ENCODE measurements around the gene FICD.

The FICD gene

DNA sequence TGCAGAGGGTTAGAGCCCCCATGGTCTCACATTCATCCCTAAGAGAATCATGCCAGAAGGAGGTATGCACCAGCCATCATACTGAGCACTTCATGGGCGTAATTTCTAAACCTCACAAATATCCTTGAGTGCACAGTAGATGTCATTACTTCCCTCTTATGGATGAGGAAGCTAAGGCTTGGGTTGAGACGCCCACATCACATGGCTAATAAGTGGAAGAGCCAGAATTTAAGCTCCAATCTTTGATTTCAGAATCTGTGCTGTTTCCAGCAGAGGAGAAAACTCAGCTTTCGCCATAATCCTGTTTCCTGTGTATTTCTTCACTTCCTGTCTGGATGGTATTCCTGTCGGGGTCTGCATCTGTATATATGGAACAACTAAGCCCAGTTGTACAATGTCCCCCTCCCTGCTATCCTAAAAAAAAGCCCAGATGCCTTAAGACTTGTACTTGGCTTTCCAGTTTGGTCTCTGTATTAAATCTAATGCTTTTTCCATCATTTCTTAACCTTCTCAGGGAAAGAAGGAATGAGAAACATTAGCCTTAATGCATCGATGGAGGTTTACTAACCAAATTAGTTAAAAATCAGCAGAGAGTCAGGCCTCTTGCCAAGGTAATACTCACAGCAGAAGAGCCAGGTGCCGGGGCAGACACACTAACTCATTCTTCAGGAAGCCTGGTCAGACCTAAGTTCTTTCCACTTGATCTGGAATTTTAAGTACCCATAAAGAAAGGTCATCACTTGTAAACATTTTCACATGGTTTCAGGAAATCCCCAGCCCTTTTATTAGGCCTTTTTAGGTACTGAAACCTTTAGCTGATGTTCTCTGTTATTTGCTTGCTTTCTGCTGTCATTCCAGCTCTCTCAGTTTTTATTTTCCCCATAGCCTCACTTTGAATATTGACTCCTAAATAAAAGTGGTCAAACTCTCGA lies 52.6 kb downstream of the FICD start:
- no peak for DNase-seq

DNA sequence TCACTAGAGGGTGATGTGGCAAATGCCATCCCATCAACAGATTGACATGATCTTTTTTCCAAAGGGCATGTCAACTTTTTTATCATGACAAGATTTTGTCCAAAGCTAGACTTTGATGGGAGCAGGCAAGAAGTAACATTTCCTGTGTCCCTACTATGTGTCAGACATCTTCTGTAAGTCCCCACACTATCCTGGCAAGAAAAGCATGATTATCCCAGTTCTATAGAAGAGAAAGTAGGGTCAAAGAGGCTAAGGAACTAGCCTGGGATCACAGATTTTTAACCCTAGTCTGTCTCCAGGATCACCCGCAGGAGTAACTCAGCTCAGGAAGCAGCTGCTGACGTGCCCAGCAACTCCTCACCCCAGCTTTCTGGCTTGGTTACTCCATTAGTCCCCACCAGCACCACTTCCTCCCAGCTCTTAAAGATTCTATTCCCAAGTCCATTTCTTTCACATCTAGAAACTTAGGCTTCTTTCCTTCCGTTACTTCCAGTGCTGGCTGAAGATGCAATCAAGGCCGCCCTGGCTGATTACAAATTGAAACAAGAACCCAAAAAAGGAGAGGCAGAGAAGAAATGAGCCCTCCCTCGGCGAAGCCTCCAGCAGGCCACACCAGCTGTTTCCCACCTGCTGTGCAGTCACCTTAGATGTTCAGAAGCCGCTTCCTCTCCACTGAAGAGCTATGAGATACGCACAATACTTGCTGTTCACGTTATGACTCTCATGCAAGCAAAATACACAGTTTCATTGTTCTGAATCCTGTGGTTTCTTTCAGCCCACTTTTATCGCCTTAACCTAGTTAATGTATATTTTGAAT lies 53.5 kb downstream of the FICD start:
- DNase-seq, result peak; percentile 49 to 57

All from stimulated activated CD4-positive, alpha-beta T cell treated with anti-CD3 and anti-CD28 coated beads, Interleukin-4, amount 100 ng/mL, for 4 hours (primary cell).